Measurements from ENCODE around the gene LRRC23. TPM values are rescaled to one million over a fixed set of nuclear protein-coding genes. Genes with fewer than 3 reads are reported as not detected.

The LRRC23 gene
- total RNA-seq, 1 experiment from 2014 or later, result 8.0 TPM

DNA sequence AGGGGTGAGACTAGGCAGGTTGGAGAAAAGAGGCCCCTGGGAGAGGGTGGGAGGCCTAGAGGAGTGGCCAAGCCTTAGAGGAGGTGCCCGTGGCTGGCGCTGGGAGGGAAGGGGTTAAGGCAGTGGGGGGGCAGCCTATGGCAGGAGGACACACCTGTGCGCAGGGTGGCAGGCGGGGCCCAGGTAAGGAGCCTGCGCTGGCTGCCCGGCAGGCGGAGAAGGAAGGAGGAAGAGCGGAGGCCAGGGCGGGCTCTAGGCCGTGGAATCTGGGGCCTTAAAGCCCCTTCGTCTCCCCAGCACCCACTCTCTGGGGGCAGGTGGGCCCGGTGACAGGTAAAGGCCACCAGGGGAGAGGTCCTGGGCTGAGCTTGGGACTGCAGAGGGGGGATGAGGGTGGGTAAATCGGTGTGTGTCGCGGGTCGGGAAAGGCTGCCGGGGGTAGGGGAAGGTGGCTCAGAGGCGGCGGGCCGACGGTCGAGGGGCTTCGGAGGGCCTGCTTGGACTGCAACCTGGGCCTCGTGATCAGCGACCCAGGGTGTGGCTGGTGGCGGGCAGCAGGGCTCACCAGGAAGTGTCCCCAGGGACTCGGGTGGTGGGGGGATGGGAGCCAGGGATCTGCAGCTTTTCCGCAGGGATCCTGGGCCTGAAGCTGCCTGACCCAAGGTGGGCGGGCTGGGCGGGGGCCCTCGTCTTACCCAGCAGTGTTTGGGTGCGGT lies 58.6 kb downstream of the LRRC23 start:
- Histone ChIP-seq H3K36me3 (ENCODE audit: control insufficient read depth in 1 of 2, insufficient read depth in 2 of 2, low read length in 2 of 2) (peaks cover 10 to 27% of the 10 kb centered on the region in 2 experiments; a peak in 2 of 4 replicates), H3K4me3 (replicated peaks in 1 of 2; ENCODE audit: low read depth in 1 of 2, low read length in 2 of 2) (peak overlapping the region; percentile 96 to 99), H3K9me3 (ENCODE audit: control insufficient read depth in 1 of 2, insufficient read depth in 1 of 2, low read depth in 1 of 2, low read length in 2 of 2) (no peaks in the 10 kb centered on the region), H3K9ac (ENCODE audit: low read length) (peak overlapping the region; percentile 100), H2AFZ (ENCODE audit: low read depth, low read length, poor library complexity, severe bottlenecking) (no peak overlapping the region), H3K79me2 (ENCODE audit: insufficient read depth, low read length) (peaks cover 50% of the 10 kb centered on the region), H3K4me1 (ENCODE audit: control insufficient read depth in 1 of 2, insufficient read depth in 2 of 2, low read length in 2 of 2) (peaks cover 29 to 67% of the 10 kb centered on the region in 2 experiments), H3K27me3 (ENCODE audit: insufficient read depth, low read length) (no peaks in the 10 kb centered on the region), H3K9me2 (ENCODE audit: insufficient read depth) (no peaks in the 10 kb centered on the region), H3K4me2 (ENCODE audit: low read length) (peak overlapping the region; percentile 87), H3K27ac (ENCODE audit: low read depth, low read length) (peak overlapping the region; percentile 97), H4K20me1 (ENCODE audit: insufficient read depth) (peaks cover 8% of the 10 kb centered on the region; the same call in 1 of the 2 replicates)
- POLR2A ChIA-PET, result interaction anchor here (1.1 to 9.9 kb wide), 11 partner anchors 16 to 240 kb away, joined by 3 to 269 read pairs (median 9); partner anchors contain the start of genes C12orf57, C1RL, COPS7A and LPCAT3
- intact Hi-C loops (cut with micrococcal nuclease), result loop anchor here (5.0 kb wide), 1 partner anchor 211 kb away; the partner anchor contains the start of gene MLF2
- ATAC-seq, result peak; percentile 72
- RAD21 ChIA-PET (ENCODE audit: low non-redundant PET in 1 of 2, low total read pairs in 2 of 2, uncharacterized antibody in 2 of 2, unreplicated experiment in 2 of 2), result interaction anchor here in 1 of 2 experiments (1.5 to 4.0 kb wide), 2 partner anchors 18 to 38 kb away, joined by 3 to 22 read pairs; no protein-coding TSS in a partner anchor
- BruUV-seq (replicated peaks), result no TSS peak
- CTCF ChIA-PET, result interaction anchor here (0.9 to 6.0 kb wide), 8 partner anchors 18 to 94 kb away, joined by 3 to 101 read pairs (median 10); partner anchors contain the start of genes C12orf57, RNU7-1 and SPSB2
- DNase-seq (ENCODE audit: low read depth, low spot score), result peak; percentile 89
- TF ChIP-seq EGR1 (IDR thresholded peaks at IDR 0.05; ENCODE audit: low read depth) (no peak), FOSL1 (IDR thresholded peaks at IDR 0.05; ENCODE audit: low read depth) (no peak), EZH2 (IDR thresholded peaks at IDR 0.05) (no peak), ELF1 (IDR thresholded peaks at IDR 0.05; ENCODE audit: borderline replicate concordance, low read depth) (no peak), TCF7L2 (IDR thresholded peaks at IDR 0.05; ENCODE audit: borderline replicate concordance, extremely low read depth, insufficient read depth, insufficient read length) (peak; percentile 44), CEBPB (IDR thresholded peaks at IDR 0.05; ENCODE audit: low read depth) (no peak), POLR2AphosphoS5 (IDR thresholded peaks at IDR 0.05; ENCODE audit: low read depth, low read length) (peak; percentile 98), JUND (IDR thresholded peaks at IDR 0.05) (no peak), EZH2phosphoT487 (IDR thresholded peaks at IDR 0.05; ENCODE audit: borderline replicate concordance) (no peak), YY1 (IDR thresholded peaks at IDR 0.05; ENCODE audit: extremely low read depth, insufficient replicate concordance, low read depth, low read length) (peak; percentile 46), SP1 (IDR thresholded peaks at IDR 0.05; ENCODE audit: low read depth) (no peak), CTCF (IDR thresholded peaks at IDR 0.05 in 2 of 3, conservative IDR thresholded peaks at IDR 0.05 in 1 of 3; ENCODE audit: borderline replicate concordance in 1 of 3, insufficient read depth in 1 of 3, low read depth in 2 of 3, low read length in 2 of 3) (no peak), RAD21 (IDR thresholded peaks at IDR 0.05; ENCODE audit: low read depth) (no peak), SIN3A (IDR thresholded peaks at IDR 0.05; ENCODE audit: low read depth) (no peak), ZNF274 (IDR thresholded peaks at IDR 0.05; ENCODE audit: low read depth, low read length) (no peak), SRF (IDR thresholded peaks at IDR 0.05; ENCODE audit: low read depth) (no peak), CBX3 (IDR thresholded peaks at IDR 0.05; ENCODE audit: low read depth) (no peak), ZFX (IDR thresholded peaks at IDR 0.05) (peak; percentile 65; the same call in 1 of the 2 replicates), POLR2A (IDR thresholded peaks at IDR 0.05; ENCODE audit: borderline replicate concordance, extremely low read depth, insufficient read depth, insufficient read length) (peak; percentile 82)
- TF ChIP-seq, protein P1, sequence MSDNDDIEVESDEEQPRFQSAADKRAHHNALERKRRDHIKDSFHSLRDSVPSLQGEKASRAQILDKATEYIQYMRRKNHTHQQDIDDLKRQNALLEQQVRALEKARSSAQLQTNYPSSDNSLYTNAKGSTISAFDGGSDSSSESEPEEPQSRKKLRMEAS (IDR thresholded peaks at IDR 0.05), result no peak
- TF ChIP-seq, protein P2, sequence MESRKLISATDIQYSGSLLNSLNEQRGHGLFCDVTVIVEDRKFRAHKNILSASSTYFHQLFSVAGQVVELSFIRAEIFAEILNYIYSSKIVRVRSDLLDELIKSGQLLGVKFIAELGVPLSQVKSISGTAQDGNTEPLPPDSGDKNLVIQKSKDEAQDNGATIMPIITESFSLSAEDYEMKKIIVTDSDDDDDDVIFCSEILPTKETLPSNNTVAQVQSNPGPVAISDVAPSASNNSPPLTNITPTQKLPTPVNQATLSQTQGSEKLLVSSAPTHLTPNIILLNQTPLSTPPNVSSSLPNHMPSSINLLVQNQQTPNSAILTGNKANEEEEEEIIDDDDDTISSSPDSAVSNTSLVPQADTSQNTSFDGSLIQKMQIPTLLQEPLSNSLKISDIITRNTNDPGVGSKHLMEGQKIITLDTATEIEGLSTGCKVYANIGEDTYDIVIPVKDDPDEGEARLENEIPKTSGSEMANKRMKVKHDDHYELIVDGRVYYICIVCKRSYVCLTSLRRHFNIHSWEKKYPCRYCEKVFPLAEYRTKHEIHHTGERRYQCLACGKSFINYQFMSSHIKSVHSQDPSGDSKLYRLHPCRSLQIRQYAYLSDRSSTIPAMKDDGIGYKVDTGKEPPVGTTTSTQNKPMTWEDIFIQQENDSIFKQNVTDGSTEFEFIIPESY (IDR thresholded peaks at IDR 0.05; ENCODE audit: extremely low read depth, insufficient replicate concordance, low read length), result no peak
- TF ChIP-seq, protein P3, sequence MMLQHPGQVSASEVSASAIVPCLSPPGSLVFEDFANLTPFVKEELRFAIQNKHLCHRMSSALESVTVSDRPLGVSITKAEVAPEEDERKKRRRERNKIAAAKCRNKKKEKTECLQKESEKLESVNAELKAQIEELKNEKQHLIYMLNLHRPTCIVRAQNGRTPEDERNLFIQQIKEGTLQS (IDR thresholded peaks at IDR 0.05), result no peak

Measured in HCT116 (cell line).